ENCODE measurements around the gene PUS1.

GRCh38 chr12:131913666-131914065 lies 15.4 kb upstream of the PUS1 start:
- TF ChIP-seq CTCF (IDR thresholded peaks at IDR 0.05) = no peak
- no peak for TF ChIP-seq POLR2A (IDR thresholded peaks at IDR 0.05)
